GM12891 (cell line): ENCODE data around the gene PRKAG3.

Source experiments
- DNase-seq: peaks from one replicate; pipeline ENCODE4 v3.0.0; 2011; ENCODE audit warnings: low spot score; ENCODE audit not compliant: insufficient read length
- FAIRE-seq: peaks from 2 replicates; lab custom pipeline; 2011; peaks lifted over from hg19 to GRCh38; lab: Jason Lieb, UNC
- PAX5 ChIP-seq: IDR thresholded peaks from 2 replicates; pipeline ENCODE4 v1.6.1; 2011; ENCODE audit warnings: low read length, moderate library complexity, mild to moderate bottlenecking; ENCODE audit not compliant: insufficient read depth, severe bottlenecking
- POLR2A ChIP-seq: IDR thresholded peaks from 2 replicates; pipeline ENCODE4 v1.6.1; 2011; ENCODE audit warnings: low read depth, low read length, control low read depth
- POLR2AphosphoS5 ChIP-seq: IDR thresholded peaks from 2 replicates; pipeline ENCODE4 v1.6.1; 2011; ENCODE audit warnings: low read depth, low read length, control low read depth
- POU2F2 ChIP-seq: IDR thresholded peaks from 2 replicates; pipeline ENCODE4 v1.6.1; 2011; ENCODE audit warnings: low read depth, mild to moderate bottlenecking, control low read depth, low read length, moderate library complexity
- SPI1 ChIP-seq: IDR thresholded peaks from 2 replicates; pipeline ENCODE4 v1.6.1; 2011; ENCODE audit warnings: low read depth, low read length, control low read depth
- TAF1 ChIP-seq: IDR thresholded peaks from 2 replicates; pipeline ENCODE4 v1.6.1; 2011; ENCODE audit warnings: low read depth, low read length, control low read depth

The PRKAG3 gene

GRCh38 chr2:218788529-218789255, 42.9 kb downstream of the PRKAG3 start:
- DNase-seq, result no peak
- FAIRE-seq, result no peak
- TF ChIP-seq TAF1 (no peak), POU2F2 (no peak), POLR2A (no peak), SPI1 (no peak), PAX5 (no peak), POLR2AphosphoS5 (no peak)

- no peak for DNase-seq
- TF ChIP-seq SPI1 (no peak), POLR2AphosphoS5 (no peak), POU2F2 (no peak), TAF1 (no peak), POLR2A (no peak), PAX5 (no peak)
- no peak for FAIRE-seq
These were observed 45.5 kb downstream of the PRKAG3 start for GRCh38 chr2:218786133-218786532.

- FAIRE-seq, result no peak
These were observed 46.5 kb downstream of the PRKAG3 start for GRCh38 chr2:218785103-218785502.

GRCh38 chr2:218783688-218784087, 47.9 kb downstream of the PRKAG3 start:
- FAIRE-seq, result no peak
- TF ChIP-seq POU2F2, result no peak
- no peak for TF ChIP-seq POLR2A
- no peak for TF ChIP-seq POLR2AphosphoS5
- TF ChIP-seq SPI1, result no peak
- TF ChIP-seq PAX5, result no peak
- no peak for TF ChIP-seq TAF1
- no peak for DNase-seq

More at GRCh38 chr2:218785103-218785502, 46.5 kb downstream of the PRKAG3 start:
- TF ChIP-seq POU2F2, result no peak
- no peak for TF ChIP-seq SPI1
- TF ChIP-seq PAX5, result no peak
- no peak for TF ChIP-seq POLR2A
- TF ChIP-seq POLR2AphosphoS5, result no peak
- no peak for TF ChIP-seq TAF1
- DNase-seq, result no peak

- FAIRE-seq (no peak), DNase-seq (no peak)
- no peak for TF ChIP-seq POLR2A
These were observed 49.1 kb downstream of the PRKAG3 start for GRCh38 chr2:218782528-218782844.

- TF ChIP-seq POLR2A (no peak), PAX5 (no peak), POLR2AphosphoS5 (no peak), SPI1 (no peak), POU2F2 (no peak), TAF1 (no peak)
- FAIRE-seq (no peak), DNase-seq (peak; percentile 43)
These were observed 49.7 kb downstream of the PRKAG3 start, which contains the start of gene CYP27A1 for GRCh38 chr2:218781691-218782527. TSS of gene CYP27A1 (plus strand) at chr2:218782147. CDS start at chr2:218782183, 36 bp downstream.

- TF ChIP-seq POLR2A (no peak), POU2F2 (no peak), SPI1 (no peak), TAF1 (no peak), PAX5 (no peak)
- DNase-seq (no peak), FAIRE-seq (no peak)
These were observed 50.5 kb downstream of the PRKAG3 start for GRCh38 chr2:218780851-218781690.

GRCh38 chr2:218780046-218780445, 51.6 kb downstream of the PRKAG3 start:
- TF ChIP-seq POLR2AphosphoS5, result no peak
- no peak for TF ChIP-seq SPI1
- TF ChIP-seq TAF1, result no peak
- no peak for TF ChIP-seq PAX5
- TF ChIP-seq POLR2A, result no peak
- TF ChIP-seq POU2F2, result no peak
- DNase-seq, result no peak
- FAIRE-seq, result no peak

- TF ChIP-seq POU2F2, result no peak
- TF ChIP-seq POLR2A, result no peak
- TF ChIP-seq TAF1, result no peak
- TF ChIP-seq POLR2AphosphoS5, result no peak
- no peak for TF ChIP-seq SPI1
- no peak for TF ChIP-seq PAX5
- DNase-seq (no peak), FAIRE-seq (no peak)
These were observed 54.2 kb downstream of the PRKAG3 start for GRCh38 chr2:218777276-218777990.
